GM21390 (cell line): ENCODE measurements around the gene KIF26A.
"Not testable (repeated sequence)": the region's sequence is repeated elsewhere in the genome, so short reads cannot be mapped to it uniquely, and the experiment has no call there.

Experiments
- ATAC-seq: cut with Tn5 transposase; IDR thresholded peaks from one replicate; pipeline ENCODE4 v1.9.1; 2021; ENCODE audit not compliant: unreplicated experiment

KIF26A gene

GRCh38 chr14:104206281-104206904 is 68.0 kb downstream of the KIF26A start:
- no peak for ATAC-seq

- ATAC-seq, result no peak
Measured at GRCh38 chr14:104207142-104208014, 69.0 kb downstream of the KIF26A start.

GRCh38 chr14:104208015-104208295 is 69.6 kb downstream of the KIF26A start:
- not testable (repeated sequence) for ATAC-seq

- not testable (repeated sequence) for ATAC-seq
Measured at GRCh38 chr14:104208331-104208730, 69.9 kb downstream of the KIF26A start.

- not testable (repeated sequence) for ATAC-seq
Measured at GRCh38 chr14:104209071-104209470, 70.7 kb downstream of the KIF26A start.

GRCh38 chr14:104209985-104210816 is 71.8 kb downstream of the KIF26A start:
- ATAC-seq, result no peak

GRCh38 chr14:104210817-104211195 is 72.4 kb downstream of the KIF26A start:
- ATAC-seq, result no peak

- no peak for ATAC-seq
Measured at GRCh38 chr14:104211215-104211614, 72.8 kb downstream of the KIF26A start.

- no peak for ATAC-seq
Measured at GRCh38 chr14:104211741-104212140, 73.4 kb downstream of the KIF26A start.

GRCh38 chr14:104212206-104213095 is 74.1 kb downstream of the KIF26A start:
- no peak for ATAC-seq

GRCh38 chr14:104213301-104214034 is 75.1 kb downstream of the KIF26A start:
- no peak for ATAC-seq

GRCh38 chr14:104214431-104215218 is 76.2 kb downstream of the KIF26A start:
- ATAC-seq, result no peak

- ATAC-seq, result no peak
Measured at GRCh38 chr14:104215706-104216334, 77.4 kb downstream of the KIF26A start.

GRCh38 chr14:104216457-104216856 is 78.1 kb downstream of the KIF26A start:
- no peak for ATAC-seq

- no peak for ATAC-seq
Measured at GRCh38 chr14:104217486-104218360, 79.3 kb downstream of the KIF26A start.

GRCh38 chr14:104218361-104219180 is 80.2 kb downstream of the KIF26A start:
- no peak for ATAC-seq

GRCh38 chr14:104219731-104220214 is 81.4 kb downstream of the KIF26A start:
- ATAC-seq, result no peak
